ENCODE data around the gene ZNF430. TPM values are rescaled to one million over a fixed set of nuclear protein-coding genes. Genes with fewer than 3 reads are reported as not detected.

ZNF430 gene
- total and polyA plus RNA-seq, 9 of the 15 experiments (the other 6 are each of a cell fraction or from before 2014, with no cell fraction given) = 4.7 to 15.4 (median 9.4) TPM

DNA sequence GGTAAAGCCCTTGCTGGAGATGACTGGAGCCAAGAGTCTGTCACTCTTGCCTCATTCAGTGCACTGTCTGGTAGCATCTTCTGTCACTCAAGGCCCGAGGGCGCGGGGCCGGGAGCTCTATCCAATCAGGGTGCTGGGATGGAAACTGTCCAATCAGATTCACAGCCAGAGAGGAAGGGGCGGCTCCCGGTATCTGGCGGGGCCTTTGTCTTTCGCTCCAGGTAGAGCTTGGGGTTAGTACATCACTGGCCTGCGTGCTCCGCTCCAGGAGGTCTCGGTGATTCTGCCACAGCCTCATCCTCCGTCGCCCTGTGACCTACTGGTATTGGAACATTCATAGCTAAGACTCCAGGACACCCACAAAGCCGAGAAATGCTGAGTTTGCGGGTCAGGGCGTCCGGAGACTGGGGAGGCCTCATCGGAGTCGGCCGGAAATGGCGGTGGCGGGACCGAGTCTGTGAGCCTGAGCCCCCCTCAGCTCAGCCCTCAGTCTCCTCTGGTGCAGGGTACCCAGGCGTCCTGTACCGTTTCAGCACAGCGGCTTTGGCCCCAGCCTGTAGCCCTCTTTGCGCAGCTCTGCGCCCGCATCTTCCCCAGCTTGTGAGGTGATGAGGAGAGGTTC lies 20.6 kb upstream of the ZNF430 start:
- Histone ChIP-seq H3K79me2 (ENCODE audit: control insufficient read depth, insufficient read depth, low read length) (no peaks in the 10 kb centered on the region), H3K9ac (ENCODE audit: insufficient read depth in 1 of 2, low read depth in 2 of 2, low read length in 2 of 2) (0 out of 4 replicates have a peak overlapping the region, but pooled peaks of 1 of the 2 experiments have one; percentile 50), H3K27me3 (ENCODE audit: control insufficient read depth in 2 of 2, insufficient read depth in 2 of 2, low read length in 2 of 2) (no peaks in the 10 kb centered on the region), H3K4me2 (ENCODE audit: insufficient read depth, low read length) (peak overlapping the region; percentile 71), H3K9me1 (ENCODE audit: control insufficient read depth, insufficient read depth, low read length) (no peaks in the 10 kb centered on the region), H3K36me3 (ENCODE audit: control insufficient read depth, insufficient read depth, low read length) (no peaks in the 10 kb centered on the region), H4K20me1 (replicated peaks; ENCODE audit: control insufficient read depth, insufficient read depth, low read length) (no peaks in the 10 kb centered on the region), H3K9me3 (replicated peaks; ENCODE audit: control insufficient read depth, insufficient read depth, low read depth, low read length) (no peaks in the 10 kb centered on the region; the same call in 1 of the 2 replicates), H3K4me1 (replicated peaks in 1 of 2; ENCODE audit: control insufficient read depth in 2 of 2, insufficient read depth in 2 of 2, low read length in 2 of 2) (peaks cover 0 to 5% of the 10 kb centered on the region in 2 experiments; a peak in 2 of 5 replicates), H3K4me3 (peak overlapping the region; percentile 41), H3K27ac (ENCODE audit: extremely low read depth, low read depth, low read length) (no peak overlapping the region), H2AFZ (ENCODE audit: low read depth, low read length) (peak overlapping the region; percentile 86)
- in situ Hi-C loops (cut with MboI) = no loop called here
- 16% methylated on average over 29 of the region's 29 CpGs for WGBS (ENCODE audit: insufficient coverage, low coverage, missing lambda C conversion rate)
- DNase-seq (ENCODE audit: extremely low read depth in 1 of 4, low spot score in 3 of 4) (peak; percentile 65 to 75 (median 70)), ATAC-seq (peak; percentile 99), FAIRE-seq (peak; percentile 65)
- CTCF ChIA-PET (ENCODE audit: low intra/inter-chr PET ratio) = no interaction called here
- POLR2A ChIA-PET = interaction anchor here (0.6 kb wide), 2 partner anchors 8 to 506 kb away, joined by 3 read pairs; no protein-coding TSS in a partner anchor
- intact Hi-C loops (cut with micrococcal nuclease) = no loop called here
- TSS peak; percentile 88 for BruUV-seq (replicated peaks)
- TF ChIP-seq MBD2 (IDR thresholded peaks at IDR 0.05; ENCODE audit: borderline replicate concordance, low read depth) = peak; percentile 39; the same call in 1 of the 2 replicates
- TF ChIP-seq CHD2 (IDR thresholded peaks at IDR 0.05; ENCODE audit: low read depth, low read length) = peak; percentile 51
- TF ChIP-seq USF2 (CRISPR knock-in tag; IDR thresholded peaks at IDR 0.05) = no peak
- peak; percentile 98 for TF ChIP-seq PKNOX1 (IDR thresholded peaks at IDR 0.05)
- TF ChIP-seq ASH1L (IDR thresholded peaks at IDR 0.05; ENCODE audit: borderline replicate concordance, low read depth, partially characterized antibody) = peak; percentile 66
- TF ChIP-seq HEY1 (CRISPR knock-in tag; IDR thresholded peaks at IDR 0.05; ENCODE audit: borderline replicate concordance) = no peak
- peak; percentile 66 for TF ChIP-seq FOS (IDR thresholded peaks at IDR 0.05; ENCODE audit: extremely low read depth, insufficient read length)
- no peak for TF ChIP-seq PBX2 (CRISPR knock-in tag; IDR thresholded peaks at IDR 0.05; ENCODE audit: low read depth)
- peak; percentile 68 for TF ChIP-seq PBX2 (tag; conservative IDR thresholded peaks at IDR 0.05; ENCODE audit: low read depth)
- TF ChIP-seq NR0B1 (IDR thresholded peaks at IDR 0.05; ENCODE audit: partially characterized antibody) = no peak
- peak; percentile 75 for TF ChIP-seq CXXC5 (CRISPR knock-in tag; IDR thresholded peaks at IDR 0.05)

Data from K562 (cell line).